Keratinocyte (primary cell): ENCODE data around the gene SLFN12. TPM values are rescaled to one million over a fixed set of nuclear protein-coding genes. Genes with fewer than 3 reads are reported as not detected.

Experiments
- DNase-seq: peaks from one replicate; pipeline ENCODE4 v3.0.0-alpha.2; 2011; ENCODE audit warnings: low read depth, missing footprints, low spot score
- FAIRE-seq: peaks from 2 replicates; lab custom pipeline; 2011; peaks lifted over from hg19 to GRCh38; lab: Jason Lieb, UNC
- H2AFZ ChIP-seq: 2 replicates; pipeline ENCODE4 v1.6.0; 2012; ENCODE audit warnings: low read length, control low read depth, inconsistent platforms; ENCODE audit not compliant: control insufficient read depth
- H3K27ac ChIP-seq: 2 replicates; pipeline ENCODE4 v1.5.1; 2011; ENCODE audit warnings: low read length; ENCODE audit not compliant: control insufficient read depth, insufficient read depth
- H3K27me3 ChIP-seq: 3 replicates; pipeline ENCODE4 v1.6.0; 2011; ENCODE audit warnings: low read length; ENCODE audit not compliant: control insufficient read depth, insufficient read depth; ENCODE audit errors: extremely low read depth
- H3K36me3 ChIP-seq, 2 experiments: 2 replicates in 1 of 2; 3 replicates in 1 of 2; pipeline ENCODE4 v1.5.1; 2011; ENCODE audit warnings: low read length in 2 of 2, mild to moderate bottlenecking in 1 of 2; ENCODE audit not compliant: control insufficient read depth in 2 of 2, insufficient read depth in 2 of 2; ENCODE audit errors: extremely low read depth in 1 of 2
- H3K4me1 ChIP-seq: 3 replicates; pipeline ENCODE4 v1.5.1; 2011; ENCODE audit warnings: low read length; ENCODE audit not compliant: control insufficient read depth, insufficient read depth; ENCODE audit errors: extremely low read depth
- H3K4me2 ChIP-seq: 3 replicates; pipeline ENCODE4 v1.6.0; 2011; ENCODE audit warnings: low read depth, low read length; ENCODE audit not compliant: control insufficient read depth, insufficient read depth; ENCODE audit errors: extremely low read depth
- H3K4me3 ChIP-seq, 3 experiments: fragments of 200-600 bp in 1 of 3; sonication (generic) in 1 of 3; 2 replicates in 2 of 3; 3 replicates in 1 of 3; pipeline ENCODE4 v1.5.1; 2011 to 2016; ENCODE audit warnings: low read length in 3 of 3, mild to moderate bottlenecking in 3 of 3, control low read depth in 2 of 3, inconsistent platforms in 1 of 3, low read depth in 1 of 3, mixed read lengths in 1 of 3, mixed run types in 1 of 3, moderate library complexity in 1 of 3; ENCODE audit not compliant: control insufficient read depth in 2 of 3, insufficient read depth in 2 of 3; ENCODE audit errors: extremely low read depth in 1 of 3
- H3K79me2 ChIP-seq: 2 replicates; pipeline ENCODE4 v1.6.0; 2012; ENCODE audit warnings: low read length; ENCODE audit not compliant: control insufficient read depth, insufficient read depth
- H3K9ac ChIP-seq: 3 replicates; pipeline ENCODE4 v1.6.0; 2011; ENCODE audit warnings: low read length; ENCODE audit not compliant: control insufficient read depth, insufficient read depth; ENCODE audit errors: extremely low read depth
- H3K9me1 ChIP-seq: 3 replicates; pipeline ENCODE4 v1.6.0; 2011; ENCODE audit warnings: low read length; ENCODE audit not compliant: control insufficient read depth, insufficient read depth; ENCODE audit errors: extremely low read depth
- H3K9me3 ChIP-seq: 2 replicates; pipeline ENCODE4 v1.5.1; 2012; ENCODE audit warnings: low read depth, low read length; ENCODE audit not compliant: control insufficient read depth
- H4K20me1 ChIP-seq: 3 replicates; pipeline ENCODE4 v1.6.0; 2011; ENCODE audit warnings: low read length; ENCODE audit not compliant: control insufficient read depth, insufficient read depth; ENCODE audit errors: extremely low read depth
- EZH2 ChIP-seq: IDR thresholded peaks from one replicate; pipeline ENCODE4 v1.6.1; 2012; ENCODE audit warnings: inconsistent platforms, mild to moderate bottlenecking, low read length, moderate library complexity
- dilution Hi-C: fragments of 300-500 bp; cut with MboI; formaldehyde crosslinking; loops from one replicate; pipeline ENCODE4 v1.7.0; 2020; ENCODE audit warnings: low sequenced_read_pairs; ENCODE audit not compliant: extremely low pct_ligation_motif_present
- polyA plus RNA-seq, 5 experiments: library from polyadenylated mRNA; depleted of rRNA in 3 of 5; stranded (reverse) in 3 of 5; stranded (forward) in 1 of 5; unstranded in 1 of 5; fragments of >200 nt; gene quantifications; 1 replicate in 1 of 5; 2 replicates in 3 of 5; 3 replicates in 1 of 5; pipeline versions ENCODE4 v1.2.1 to v1.2.3, GENCODE V29; 2011 to 2012; ENCODE audit warnings: missing spikeins in 2 of 5, low read depth in 1 of 5, low replicate concordance in 1 of 5
- TF ChIP-seq, protein P1 (sequence below), 3 experiments: IDR thresholded peaks in 1 of 3; conservative IDR thresholded peaks in 1 of 3; optimal IDR thresholded peaks in 1 of 3; 2 replicates in 2 of 3; 3 replicates in 1 of 3; pipeline versions ENCODE3 to v1.5.1; 2011; ENCODE audit warnings: low read length in 3 of 3, mild to moderate bottlenecking in 3 of 3, moderate library complexity in 2 of 3, control low read depth in 1 of 3, inconsistent platforms in 1 of 3; ENCODE audit not compliant: insufficient read depth in 2 of 3; ENCODE audit errors: extremely low read depth in 1 of 3

SLFN12 gene
- polyA plus RNA-seq, 1 donor (not counting 4 experiments of a cell fraction or from before 2014, with no cell fraction given), result 15.2 TPM

- FAIRE-seq (no peak), DNase-seq (no peak)
- TF ChIP-seq, protein P1, sequence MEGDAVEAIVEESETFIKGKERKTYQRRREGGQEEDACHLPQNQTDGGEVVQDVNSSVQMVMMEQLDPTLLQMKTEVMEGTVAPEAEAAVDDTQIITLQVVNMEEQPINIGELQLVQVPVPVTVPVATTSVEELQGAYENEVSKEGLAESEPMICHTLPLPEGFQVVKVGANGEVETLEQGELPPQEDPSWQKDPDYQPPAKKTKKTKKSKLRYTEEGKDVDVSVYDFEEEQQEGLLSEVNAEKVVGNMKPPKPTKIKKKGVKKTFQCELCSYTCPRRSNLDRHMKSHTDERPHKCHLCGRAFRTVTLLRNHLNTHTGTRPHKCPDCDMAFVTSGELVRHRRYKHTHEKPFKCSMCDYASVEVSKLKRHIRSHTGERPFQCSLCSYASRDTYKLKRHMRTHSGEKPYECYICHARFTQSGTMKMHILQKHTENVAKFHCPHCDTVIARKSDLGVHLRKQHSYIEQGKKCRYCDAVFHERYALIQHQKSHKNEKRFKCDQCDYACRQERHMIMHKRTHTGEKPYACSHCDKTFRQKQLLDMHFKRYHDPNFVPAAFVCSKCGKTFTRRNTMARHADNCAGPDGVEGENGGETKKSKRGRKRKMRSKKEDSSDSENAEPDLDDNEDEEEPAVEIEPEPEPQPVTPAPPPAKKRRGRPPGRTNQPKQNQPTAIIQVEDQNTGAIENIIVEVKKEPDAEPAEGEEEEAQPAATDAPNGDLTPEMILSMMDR (optimal IDR thresholded peaks at IDR 0.05 in 1 of 3, IDR thresholded peaks at IDR 0.05 in 1 of 3, conservative IDR thresholded peaks at IDR 0.05 in 1 of 3; ENCODE audit: extremely low read depth in 1 of 3, insufficient read depth in 2 of 3, low read length in 3 of 3), result no peak
- TF ChIP-seq EZH2, result no peak
- H3K27ac ChIP-seq, result no peak overlapping the region
- H2AFZ ChIP-seq, result no peak overlapping the region
- peaks cover 39% of the 10 kb centered on the region for H3K27me3 ChIP-seq
- H3K79me2 ChIP-seq, result no peaks in the 10 kb centered on the region
- H3K4me2 ChIP-seq, result no peak overlapping the region
- H3K9me3 ChIP-seq, result no peaks in the 10 kb centered on the region
- no peak overlapping the region for H3K9ac ChIP-seq
- peaks cover 3% of the 10 kb centered on the region for H3K4me1 ChIP-seq
- dilution Hi-C loops, result no loop called here
- H3K9me1 ChIP-seq, result no peaks in the 10 kb centered on the region
- no peaks in the 10 kb centered on the region for H3K36me3 ChIP-seq
- no peaks in the 10 kb centered on the region for H4K20me1 ChIP-seq
- no peak overlapping the region for H3K4me3 ChIP-seq
These were observed 60.4 kb downstream of the SLFN12 start for GRCh38 chr17:35371934-35372333.

- Histone ChIP-seq H3K9me1 (no peaks in the 10 kb centered on the region), H2AFZ (no peak overlapping the region), H3K4me2 (no peak overlapping the region), H3K27ac (no peak overlapping the region), H3K4me1 (no peaks in the 10 kb centered on the region), H3K9me3 (no peaks in the 10 kb centered on the region), H3K4me3 (no peak overlapping the region), H4K20me1 (no peaks in the 10 kb centered on the region), H3K36me3 (no peaks in the 10 kb centered on the region), H3K79me2 (no peaks in the 10 kb centered on the region), H3K27me3 (peaks cover 24% of the 10 kb centered on the region), H3K9ac (no peak overlapping the region)
- FAIRE-seq (no peak), DNase-seq (no peak)
- TF ChIP-seq, protein P1 (optimal IDR thresholded peaks at IDR 0.05 in 1 of 3, IDR thresholded peaks at IDR 0.05 in 1 of 3, conservative IDR thresholded peaks at IDR 0.05 in 1 of 3; ENCODE audit: extremely low read depth in 1 of 3, insufficient read depth in 2 of 3, low read length in 3 of 3), result no peak
- TF ChIP-seq EZH2, result no peak
- dilution Hi-C loops, result no loop called here
These were observed 64.0 kb downstream of the SLFN12 start for GRCh38 chr17:35368081-35368830.
